Activated naive CD8-positive, alpha-beta T cell treated with anti-CD3 and anti-CD28 coated beads, Interleukin-2, amount 10 ng/mL, durations not matched to agents 7 days and 5 days (primary cell): Measurements from ENCODE around the gene ZKSCAN4. TPM values are rescaled to one million over a fixed set of nuclear protein-coding genes. Genes with fewer than 3 reads are reported as not detected.

ENCODE experiments used
- ATAC-seq: fragments of 150-1000 bp; cut with Tn5 transposase; one replicate; pipeline ENCODE4 v1.10.0; 2021; ENCODE audit warnings: low read depth, moderate library complexity
- POLR2A ChIA-PET: fragments of 350-600 bp; sonication (Branson Sonifier 250); formaldehyde crosslinking; loops from one replicate; lab custom pipeline; 2021; ENCODE audit warnings: antibody characterized with exemption; lab: Charles Lee
- DNase-seq: peaks from one replicate; pipeline ENCODE4 v3.0.0; 2021
- H3K27ac Mint-ChIP-seq: one replicate; pipeline ENCODE4 v1.8.0; 2022; ENCODE audit warnings: mild to moderate bottlenecking, mixed read lengths
- H3K27me3 Mint-ChIP-seq: one replicate; pipeline ENCODE4 v1.8.0; 2022; ENCODE audit warnings: mild to moderate bottlenecking, moderate library complexity, mixed read lengths
- H3K36me3 Mint-ChIP-seq: one replicate; pipeline ENCODE4 v1.8.0; 2021; ENCODE audit warnings: mild to moderate bottlenecking, mixed read lengths
- H3K4me1 Mint-ChIP-seq: one replicate; pipeline ENCODE4 v1.8.0; 2021; ENCODE audit warnings: mixed read lengths
- H3K4me3 Mint-ChIP-seq: one replicate; pipeline ENCODE4 v1.8.0; 2022; ENCODE audit warnings: mild to moderate bottlenecking, moderate library complexity, mixed read lengths
- H3K9me3 Mint-ChIP-seq: one replicate; pipeline ENCODE4 v1.8.0; 2021; ENCODE audit warnings: mixed read lengths
- total RNA-seq, 2 experiments: library from RNA; stranded (reverse); gene quantifications; one replicate each; pipeline ENCODE4 v1.2.3, GENCODE V29; 2021

The ZKSCAN4 gene
- total RNA-seq, 2 experiments from 2014 or later, result 10.5 to 11.3 TPM

DNA sequence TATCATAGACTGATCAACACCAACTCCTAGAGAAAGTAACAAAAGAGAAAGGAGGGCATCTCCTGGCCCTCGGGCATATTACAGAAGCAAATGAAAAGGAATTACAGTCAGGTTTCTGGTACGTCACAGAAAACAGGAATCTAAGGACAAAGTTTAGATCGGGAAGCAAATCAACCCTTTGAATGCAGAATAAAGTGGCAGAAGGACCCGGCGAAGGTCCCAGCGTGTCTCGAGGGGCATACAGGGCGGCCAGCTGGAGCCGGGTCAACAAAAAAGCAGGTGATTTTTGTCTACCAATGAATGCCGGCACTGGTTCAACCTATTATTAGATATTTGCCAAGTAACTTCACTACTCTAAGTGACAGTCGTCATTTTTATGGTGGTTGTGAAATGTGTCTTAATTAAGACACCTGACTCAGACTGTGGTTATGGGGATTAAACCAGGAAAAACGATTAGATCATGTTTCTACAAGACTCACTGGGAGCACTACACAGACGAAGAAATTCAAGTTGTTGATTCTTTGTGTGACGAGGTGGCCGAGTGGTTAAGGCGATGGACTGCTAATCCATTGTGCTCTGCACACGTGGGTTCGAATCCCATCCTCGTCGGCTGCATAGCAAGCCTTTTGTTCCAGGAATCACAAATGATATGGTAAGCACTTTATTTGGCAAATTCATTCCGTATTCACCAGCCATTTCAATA is 39.4 kb downstream of the ZKSCAN4 start:
- POLR2A ChIA-PET, result no interaction called here
- peak; percentile 37 for ATAC-seq
- no peak overlapping the region for H3K27ac Mint-ChIP-seq
- H3K27me3 Mint-ChIP-seq, result peaks cover 86% of the 10 kb centered on the region
- H3K9me3 Mint-ChIP-seq, result no peaks in the 10 kb centered on the region
- H3K4me3 Mint-ChIP-seq, result peak overlapping the region; percentile 83
- peaks cover 26% of the 10 kb centered on the region for H3K4me1 Mint-ChIP-seq
- no peak for DNase-seq
- H3K36me3 Mint-ChIP-seq, result peaks cover 2% of the 10 kb centered on the region

GRCh38 chr6:28211840-28212509 is 40.1 kb downstream of the ZKSCAN4 start:
- peaks cover 32% of the 10 kb centered on the region for H3K4me1 Mint-ChIP-seq
- no peak overlapping the region for H3K27ac Mint-ChIP-seq
- ATAC-seq, result peak; percentile 48
- H3K36me3 Mint-ChIP-seq, result peaks cover 4% of the 10 kb centered on the region
- POLR2A ChIA-PET, result no interaction called here
- H3K4me3 Mint-ChIP-seq, result peak overlapping the region; percentile 83
- DNase-seq, result peak; percentile 58
- H3K9me3 Mint-ChIP-seq, result no peaks in the 10 kb centered on the region
- peaks cover 89% of the 10 kb centered on the region for H3K27me3 Mint-ChIP-seq

DNA sequence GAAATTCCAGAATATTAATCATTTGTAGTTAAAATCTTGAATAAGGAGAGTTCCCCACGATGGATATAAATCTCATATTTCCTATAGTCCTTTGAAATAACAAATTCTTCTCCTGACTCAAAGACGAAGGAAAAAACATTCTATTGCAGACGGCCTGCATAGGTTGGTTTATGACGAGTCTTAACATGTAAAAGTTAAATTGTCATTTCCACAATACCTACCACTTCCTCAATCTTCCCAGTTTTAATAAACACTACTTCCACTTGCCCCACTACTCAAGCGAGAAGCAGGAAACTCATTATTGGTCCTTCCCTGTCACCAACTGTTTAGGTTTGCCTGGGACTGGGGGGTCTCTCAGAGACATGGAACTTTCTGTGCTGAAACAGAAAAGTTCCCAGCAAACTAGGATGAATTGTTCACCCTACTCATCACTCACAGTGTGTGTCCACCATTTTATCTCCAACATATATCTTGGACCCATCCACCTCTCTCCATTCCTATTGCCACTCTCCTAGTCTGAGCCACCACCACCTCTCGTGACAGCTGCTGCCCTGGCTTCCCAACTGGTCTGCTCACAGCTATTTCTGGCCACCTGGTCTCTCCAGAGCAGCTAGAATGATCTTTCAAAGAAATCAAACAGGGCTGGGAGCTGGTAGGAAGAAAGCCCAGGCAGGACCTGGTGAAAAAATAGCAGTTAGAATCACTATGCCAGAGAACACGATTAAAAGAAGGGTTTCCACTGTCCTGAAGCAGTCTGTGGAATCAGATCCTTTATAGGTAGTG is 42.1 kb downstream of the ZKSCAN4 start:
- peaks cover 93% of the 10 kb centered on the region for H3K27me3 Mint-ChIP-seq
- H3K27ac Mint-ChIP-seq, result no peak overlapping the region
- peaks cover 4% of the 10 kb centered on the region for H3K36me3 Mint-ChIP-seq
- POLR2A ChIA-PET, result no interaction called here
- no peak for DNase-seq
- H3K9me3 Mint-ChIP-seq, result peaks cover 5% of the 10 kb centered on the region
- no peak for ATAC-seq
- H3K4me1 Mint-ChIP-seq, result peaks cover 32% of the 10 kb centered on the region
- H3K4me3 Mint-ChIP-seq, result no peak overlapping the region

- peaks cover 31% of the 10 kb centered on the region for H3K4me1 Mint-ChIP-seq
- POLR2A ChIA-PET, result no interaction called here
- DNase-seq (no peak), ATAC-seq (no peak)
- peak overlapping the region; percentile 86 for H3K4me3 Mint-ChIP-seq
- H3K27me3 Mint-ChIP-seq, result peaks cover 92% of the 10 kb centered on the region
- H3K27ac Mint-ChIP-seq, result no peak overlapping the region
- peaks cover 7% of the 10 kb centered on the region for H3K9me3 Mint-ChIP-seq
- H3K36me3 Mint-ChIP-seq, result peaks cover 4% of the 10 kb centered on the region
Measured at GRCh38 chr6:28208111-28208659, 43.9 kb downstream of the ZKSCAN4 start.

GRCh38 chr6:28207510-28208110 is 44.5 kb downstream of the ZKSCAN4 start:
- Mint-ChIP-seq H3K27me3 (peaks cover 87% of the 10 kb centered on the region), H3K9me3 (peaks cover 7% of the 10 kb centered on the region), H3K36me3 (peaks cover 4% of the 10 kb centered on the region), H3K27ac (no peak overlapping the region), H3K4me3 (peak overlapping the region; percentile 86), H3K4me1 (peaks cover 27% of the 10 kb centered on the region)
- POLR2A ChIA-PET, result interaction anchor here (1.0 kb wide), 1 partner anchor 83 kb away, joined by 3 read pairs; the partner anchor contains the start of gene ZSCAN16
- ATAC-seq (no peak), DNase-seq (peak; percentile 60)

GRCh38 chr6:28206928-28207509 is 45.0 kb downstream of the ZKSCAN4 start:
- DNase-seq, result no peak
- Mint-ChIP-seq H3K27me3 (peaks cover 82% of the 10 kb centered on the region), H3K9me3 (peaks cover 7% of the 10 kb centered on the region), H3K36me3 (peaks cover 4% of the 10 kb centered on the region), H3K4me3 (peak overlapping the region; percentile 86), H3K27ac (no peak overlapping the region), H3K4me1 (peaks cover 26% of the 10 kb centered on the region)
- POLR2A ChIA-PET, result interaction anchor here (1.0 kb wide), 1 partner anchor 82 kb away, joined by 3 read pairs; the partner anchor contains the start of gene ZSCAN16
- ATAC-seq, result no peak

GRCh38 chr6:28206527-28206926 is 45.5 kb downstream of the ZKSCAN4 start:
- no peak for DNase-seq
- POLR2A ChIA-PET, result interaction anchor here (1.0 kb wide), 1 partner anchor 82 kb away, joined by 3 read pairs; the partner anchor contains the start of gene ZSCAN16
- peaks cover 7% of the 10 kb centered on the region for H3K9me3 Mint-ChIP-seq
- H3K27ac Mint-ChIP-seq, result no peak overlapping the region
- H3K4me1 Mint-ChIP-seq, result peaks cover 22% of the 10 kb centered on the region
- H3K36me3 Mint-ChIP-seq, result peaks cover 4% of the 10 kb centered on the region
- H3K4me3 Mint-ChIP-seq, result no peak overlapping the region
- peaks cover 78% of the 10 kb centered on the region for H3K27me3 Mint-ChIP-seq
- ATAC-seq, result no peak

- Mint-ChIP-seq H3K36me3 (peaks cover 4% of the 10 kb centered on the region), H3K27me3 (peaks cover 71% of the 10 kb centered on the region), H3K4me1 (peaks cover 20% of the 10 kb centered on the region), H3K27ac (no peak overlapping the region), H3K9me3 (peaks cover 7% of the 10 kb centered on the region), H3K4me3 (no peak overlapping the region)
- POLR2A ChIA-PET, result no interaction called here
- no peak for DNase-seq
- no peak for ATAC-seq
Measured at GRCh38 chr6:28205879-28206278, 46.2 kb downstream of the ZKSCAN4 start.

- Mint-ChIP-seq H3K9me3 (peaks cover 26% of the 10 kb centered on the region), H3K4me3 (no peak overlapping the region), H3K4me1 (peaks cover 17% of the 10 kb centered on the region), H3K27me3 (peaks cover 50% of the 10 kb centered on the region), H3K27ac (no peak overlapping the region), H3K36me3 (peaks cover 8% of the 10 kb centered on the region)
- no peak for DNase-seq
- POLR2A ChIA-PET, result no interaction called here
- ATAC-seq, result no peak
Measured at GRCh38 chr6:28203201-28203600, 48.9 kb downstream of the ZKSCAN4 start.

GRCh38 chr6:28200020-28200419 is 52.0 kb downstream of the ZKSCAN4 start:
- POLR2A ChIA-PET, result no interaction called here

More at GRCh38 chr6:28200020-28200419, 52.0 kb downstream of the ZKSCAN4 start:
- Mint-ChIP-seq H3K9me3 (peaks cover 30% of the 10 kb centered on the region), H3K4me1 (peaks cover 7% of the 10 kb centered on the region), H3K27me3 (peaks cover 28% of the 10 kb centered on the region), H3K4me3 (no peak overlapping the region), H3K36me3 (peaks cover 13% of the 10 kb centered on the region), H3K27ac (no peak overlapping the region)
- ATAC-seq (no peak), DNase-seq (no peak)
